Measurements from ENCODE around the gene FGF9. TPM values are rescaled to one million over a fixed set of nuclear protein-coding genes. Genes with fewer than 3 reads are reported as not detected.

Gene FGF9
- total and polyA plus RNA-seq, 4 donors: 0.05 to 1.7 (median 1.3) TPM

DNA sequence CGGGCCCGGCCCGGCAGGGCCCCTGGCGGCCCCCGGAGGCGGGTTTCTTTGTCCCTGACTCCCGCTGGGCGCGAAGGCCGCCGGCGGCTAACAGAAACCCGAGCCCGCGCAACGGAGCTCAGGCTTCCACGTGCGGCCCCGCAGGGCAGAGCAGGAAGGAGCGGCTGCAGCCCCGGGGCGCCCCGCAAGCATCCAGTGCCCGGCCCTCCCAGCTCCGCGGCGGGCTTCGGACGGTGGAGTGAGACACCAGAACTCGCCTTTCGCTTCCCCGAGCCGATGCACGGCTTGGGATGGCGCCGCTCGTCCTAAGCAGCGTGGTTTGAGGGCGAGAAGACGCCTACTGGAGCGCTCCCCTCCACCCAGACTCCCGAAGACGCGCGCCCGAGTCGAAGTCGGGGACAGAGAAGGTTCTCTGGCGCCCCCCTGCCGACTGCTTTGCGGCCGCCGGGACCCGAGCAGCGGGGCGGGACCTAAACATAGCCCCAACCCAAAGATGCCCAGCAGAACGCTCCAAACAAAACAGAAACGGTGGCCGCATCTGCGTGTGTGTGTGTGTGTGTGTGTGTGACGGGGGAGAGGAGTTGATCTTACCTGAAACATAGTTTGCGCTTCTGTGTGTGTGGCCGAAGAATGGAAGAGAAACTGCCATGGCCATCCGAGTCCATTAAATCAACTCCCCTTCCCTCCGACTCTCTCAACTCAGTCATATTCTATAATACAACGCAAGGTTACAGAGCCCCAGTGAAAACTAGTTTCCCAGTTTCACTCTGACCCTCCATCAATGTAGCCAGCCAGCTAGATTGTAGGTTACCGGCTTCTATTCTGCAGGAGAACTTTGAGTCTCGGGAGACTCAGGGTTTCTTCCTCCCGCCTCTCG lies 629 bp upstream of the FGF9 start:
- Histone ChIP-seq H3K27ac (ENCODE audit: low read depth in 1 of 2, low read length in 1 of 2) (peak overlapping the region in 1 of 2 donors; percentile 49), H3K4me3 (peak overlapping the region; percentile 42), H3K27me3 (ENCODE audit: control insufficient read depth in 3 of 3, insufficient read depth in 3 of 3, low read length in 2 of 3) (peaks cover 0 to 24% (median 15%) of the 10 kb centered on the region in 3 donors), H3K36me3 (ENCODE audit: control insufficient read depth in 4 of 4, insufficient read depth in 4 of 4, low read length in 4 of 4) (no peaks in the 10 kb centered on the region), H3K4me1 (ENCODE audit: control insufficient read depth in 5 of 5, insufficient read depth in 5 of 5, low read length in 5 of 5) (peaks cover 0 to 37% (median 17%) of the 10 kb centered on the region in 5 donors), H3K9me3 (ENCODE audit: control insufficient read depth in 4 of 4, insufficient read depth in 3 of 4, low read length in 3 of 4) (no peaks in the 10 kb centered on the region), H3K9ac (ENCODE audit: insufficient read depth in 1 of 2, low read length in 2 of 2) (peak overlapping the region in 1 of 2 donors; percentile 46)
- TF ChIP-seq, protein P1, sequence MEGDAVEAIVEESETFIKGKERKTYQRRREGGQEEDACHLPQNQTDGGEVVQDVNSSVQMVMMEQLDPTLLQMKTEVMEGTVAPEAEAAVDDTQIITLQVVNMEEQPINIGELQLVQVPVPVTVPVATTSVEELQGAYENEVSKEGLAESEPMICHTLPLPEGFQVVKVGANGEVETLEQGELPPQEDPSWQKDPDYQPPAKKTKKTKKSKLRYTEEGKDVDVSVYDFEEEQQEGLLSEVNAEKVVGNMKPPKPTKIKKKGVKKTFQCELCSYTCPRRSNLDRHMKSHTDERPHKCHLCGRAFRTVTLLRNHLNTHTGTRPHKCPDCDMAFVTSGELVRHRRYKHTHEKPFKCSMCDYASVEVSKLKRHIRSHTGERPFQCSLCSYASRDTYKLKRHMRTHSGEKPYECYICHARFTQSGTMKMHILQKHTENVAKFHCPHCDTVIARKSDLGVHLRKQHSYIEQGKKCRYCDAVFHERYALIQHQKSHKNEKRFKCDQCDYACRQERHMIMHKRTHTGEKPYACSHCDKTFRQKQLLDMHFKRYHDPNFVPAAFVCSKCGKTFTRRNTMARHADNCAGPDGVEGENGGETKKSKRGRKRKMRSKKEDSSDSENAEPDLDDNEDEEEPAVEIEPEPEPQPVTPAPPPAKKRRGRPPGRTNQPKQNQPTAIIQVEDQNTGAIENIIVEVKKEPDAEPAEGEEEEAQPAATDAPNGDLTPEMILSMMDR (IDR thresholded peaks at IDR 0.05; ENCODE audit: control extremely low read depth, extremely low read depth): peak; percentile 10
- peak; percentile 85 to 88 (median 87) for DNase-seq
- peak; percentile 15 for ATAC-seq (ENCODE audit: insufficient read depth, low FRiP score)
- 0% methylated on average over 58 to 70 of the region's 70 CpGs for WGBS, 2 donors

DNA sequence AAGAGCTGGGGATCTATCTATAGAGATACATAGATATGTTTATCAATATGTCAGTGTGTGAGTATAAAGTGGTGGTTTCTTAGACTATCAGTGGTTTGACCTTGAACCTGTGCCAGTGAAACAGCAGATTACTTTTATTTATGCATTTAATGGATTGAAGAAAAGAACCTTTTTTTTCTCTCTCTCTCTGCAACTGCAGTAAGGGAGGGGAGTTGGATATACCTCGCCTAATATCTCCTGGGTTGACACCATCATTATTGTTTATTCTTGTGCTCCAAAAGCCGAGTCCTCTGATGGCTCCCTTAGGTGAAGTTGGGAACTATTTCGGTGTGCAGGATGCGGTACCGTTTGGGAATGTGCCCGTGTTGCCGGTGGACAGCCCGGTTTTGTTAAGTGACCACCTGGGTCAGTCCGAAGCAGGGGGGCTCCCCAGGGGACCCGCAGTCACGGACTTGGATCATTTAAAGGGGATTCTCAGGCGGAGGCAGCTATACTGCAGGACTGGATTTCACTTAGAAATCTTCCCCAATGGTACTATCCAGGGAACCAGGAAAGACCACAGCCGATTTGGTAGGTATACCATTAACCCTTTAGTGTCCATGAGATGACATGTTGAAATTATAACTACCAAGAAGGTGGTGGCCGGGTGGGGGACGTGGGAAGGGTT lies 880 bp downstream of the FGF9 start:
- Histone ChIP-seq H3K9me3 (ENCODE audit: control insufficient read depth in 4 of 4, insufficient read depth in 3 of 4, low read length in 3 of 4) (no peaks in the 10 kb centered on the region), H3K27me3 (ENCODE audit: control insufficient read depth in 3 of 3, insufficient read depth in 3 of 3, low read length in 2 of 3) (peaks cover 0 to 24% (median 20%) of the 10 kb centered on the region in 3 donors), H3K36me3 (ENCODE audit: control insufficient read depth in 4 of 4, insufficient read depth in 4 of 4, low read length in 4 of 4) (no peaks in the 10 kb centered on the region), H3K27ac (ENCODE audit: low read depth in 1 of 2, low read length in 1 of 2) (no peak overlapping the region), H3K4me1 (ENCODE audit: control insufficient read depth in 5 of 5, insufficient read depth in 5 of 5, low read length in 5 of 5) (peaks cover 0 to 41% (median 17%) of the 10 kb centered on the region in 5 donors), H3K9ac (ENCODE audit: insufficient read depth in 1 of 2, low read length in 2 of 2) (peak overlapping the region in 1 of 2 donors; percentile 27), H3K4me3 (no peak overlapping the region)
- TF ChIP-seq, protein P1 (IDR thresholded peaks at IDR 0.05; ENCODE audit: control extremely low read depth, extremely low read depth): no peak
- ATAC-seq (ENCODE audit: insufficient read depth, low FRiP score): no peak
- 2% methylated on average over 15 of the region's 15 CpGs for WGBS, 2 donors
- DNase-seq: peak in 2 of 3 donors; percentile 6 to 13

DNA sequence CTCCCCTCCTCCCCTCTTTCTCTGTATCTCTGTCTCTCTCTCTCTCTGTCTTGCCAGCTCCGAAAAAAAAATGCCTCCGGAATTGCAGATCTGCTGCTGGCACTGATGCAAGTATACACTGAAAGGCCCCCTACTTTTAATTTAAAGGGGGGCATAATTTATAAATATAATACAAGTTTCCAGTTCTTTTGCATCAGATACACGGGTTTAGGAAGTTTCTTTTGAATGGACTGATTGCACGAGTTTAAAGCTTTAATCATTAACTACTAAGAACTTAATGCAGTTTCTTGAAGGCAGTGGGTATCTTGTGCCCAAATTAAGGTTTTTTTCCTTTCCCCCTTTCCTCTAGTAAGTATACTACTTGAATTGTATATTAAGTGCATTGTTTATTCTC lies 1.4 kb downstream of the FGF9 start:
- DNase-seq (no peak), ATAC-seq (ENCODE audit: insufficient read depth, low FRiP score) (no peak)
- Histone ChIP-seq H3K9ac (ENCODE audit: insufficient read depth in 1 of 2, low read length in 2 of 2) (peak overlapping the region in 1 of 2 donors; percentile 32), H3K4me3 (no peak overlapping the region), H3K36me3 (ENCODE audit: control insufficient read depth in 4 of 4, insufficient read depth in 4 of 4, low read length in 4 of 4) (no peaks in the 10 kb centered on the region), H3K27me3 (ENCODE audit: control insufficient read depth in 3 of 3, insufficient read depth in 3 of 3, low read length in 2 of 3) (peaks cover 0 to 24% (median 20%) of the 10 kb centered on the region in 3 donors), H3K9me3 (ENCODE audit: control insufficient read depth in 4 of 4, insufficient read depth in 3 of 4, low read length in 3 of 4) (peaks cover 0 to 2% (median 0%) of the 10 kb centered on the region in 4 donors), H3K27ac (ENCODE audit: low read depth in 1 of 2, low read length in 1 of 2) (no peak overlapping the region), H3K4me1 (ENCODE audit: control insufficient read depth in 5 of 5, insufficient read depth in 5 of 5, low read length in 5 of 5) (peaks cover 0 to 41% (median 17%) of the 10 kb centered on the region in 5 donors)
- WGBS, 2 donors: 1 to 2% methylated on average over 4 of the region's 4 CpGs
- TF ChIP-seq, protein P1 (IDR thresholded peaks at IDR 0.05; ENCODE audit: control extremely low read depth, extremely low read depth): no peak
